Measurements from ENCODE around the gene MORF4L2.

- no peak for TF ChIP-seq POLR2A (IDR thresholded peaks at IDR 0.05; ENCODE audit: low read length)
- no peak for TF ChIP-seq GATA1 (IDR thresholded peaks at IDR 0.05; ENCODE audit: low read depth, low read length)
Observed at GRCh38 chrX:103651151-103651773, 35.2 kb downstream of the MORF4L2 start.

Data from erythroblast (primary cell).